Right lobe of liver (tissue), 6 donors: Measurements from ENCODE around the gene NUP93. TPM values are rescaled to one million over a fixed set of nuclear protein-coding genes. Genes with fewer than 3 reads are reported as not detected.

Experiments
- ATAC-seq, 4 donors: fragments of 200-7000 bp; cut with Tn5 transposase; one replicate each; pipeline ENCODE4 v1.9.1; 2020; ENCODE audit warnings: mild to moderate bottlenecking in 4 of 4, moderate library complexity in 4 of 4
- DNase-seq, 3 donors: peaks; one replicate each; pipeline ENCODE4 v3.0.0-alpha.2; 2020
- H3K27ac ChIP-seq, 3 donors: fragments of 200-600 bp; one replicate each; pipeline ENCODE4 v1.8.0; 2022
- H3K27me3 ChIP-seq, 2 donors: fragments of 200-600 bp; one replicate each; pipeline ENCODE4 v1.8.0; 2022
- H3K36me3 ChIP-seq, 4 donors: fragments of 200-600 bp; sonication (generic) in 1 of 4; one replicate each; pipeline versions ENCODE4 v1.5.1 to v1.8.0; 2017 to 2022; ENCODE audit warnings: control low read depth in 1 of 4
- H3K4me1 ChIP-seq, 4 donors: fragments of 200-600 bp; sonication (generic) in 1 of 4; one replicate each; pipeline versions ENCODE4 v1.5.1 to v1.8.0; 2017 to 2022; ENCODE audit warnings: control low read depth in 1 of 4
- H3K4me3 ChIP-seq, 3 donors: fragments of 200-600 bp; one replicate each; pipeline ENCODE4 v1.8.0; 2022
- H3K9me3 ChIP-seq, 4 donors: fragments of 200-600 bp; sonication (generic) in 1 of 4; one replicate each; pipeline versions ENCODE4 v1.5.1 to v1.8.0; 2017 to 2022; ENCODE audit warnings: control low read depth in 1 of 4
- CTCF ChIP-seq, 4 donors: fragments of 200-600 bp in 3 of 4; fragments of 450-650 bp in 1 of 4; IDR thresholded peaks; one replicate each; pipeline versions ENCODE4 v1.5.1 to v1.8.0; 2016 to 2022; ENCODE audit warnings: antibody characterized with exemption in 4 of 4, mild to moderate bottlenecking in 2 of 4
- POLR2A ChIP-seq: fragments of 450-650 bp; IDR thresholded peaks from one replicate; pipeline ENCODE4 v1.6.1; 2017; ENCODE audit warnings: antibody characterized with exemption, mild to moderate bottlenecking
- WGBS: methylation state at CpG from one replicate; pipeline ENCODE4 v1.1.6; 2018; ENCODE audit warnings: low coverage, low lambda C conversion rate; ENCODE audit not compliant: insufficient coverage; ENCODE audit errors: missing lambda C conversion rate; 5-methylcytosine and 5-hydroxymethylcytosine counted together
- intact Hi-C, 2 donors: fragments of 100-400 bp; cut with DNase I; formaldehyde crosslinking; loops; one replicate each; pipeline versions ENCODE4 v1.11.2 to v1.14.1; 2022
- total RNA-seq, 6 experiments: library from RNA; depleted of rRNA in 2 of 6; stranded (reverse); fragments of >200 nt in 2 of 6; fragmentation: NEBNext Ultra II Directional in 3 of 6; extraction: Animal tissue kit (Norgen Biotek cat#: 25700) in 3 of 6; gene quantifications; one replicate each; pipeline versions ENCODE4 v1.1.0 to v1.2.4, GENCODE V29; 2016 to 2023
- donor health status: DM: no; HTN: yes; CAD: no.
- donor health status: DM: no; HTN: no; CAD: no.
- donor health status: DM: no; HTN: no; CAD: no.
- donor health status: DM: no; HTN: yes; CAD: no.
- donor health status: DM: no; HTN: yes; CAD: no.

The NUP93 gene
- total RNA-seq, 6 experiments from 2014 or later, result 8.3 to 17.0 (median 12.8) TPM

- 52% methylated on average over 4 of the region's 5 CpGs for WGBS
- Histone ChIP-seq H3K27me3 (no peaks in the 10 kb centered on the region), H3K4me1 (no peaks in the 10 kb centered on the region), H3K9me3 (no peaks in the 10 kb centered on the region), H3K4me3 (no peak overlapping the region), H3K27ac (no peak overlapping the region), H3K36me3 (no peaks in the 10 kb centered on the region)
- ATAC-seq (no peak), DNase-seq (no peak)
- no peak for TF ChIP-seq POLR2A
- TF ChIP-seq CTCF (IDR thresholded peaks at IDR 0.05), result no peak
- intact Hi-C loops, result no loop called here
Measured at GRCh38 chr16:56742030-56742984, 12.4 kb downstream of the NUP93 start.

GRCh38 chr16:56743840-56744239, 13.9 kb downstream of the NUP93 start:
- intact Hi-C loops, result no loop called here
- H3K27me3 ChIP-seq, result no peaks in the 10 kb centered on the region
- WGBS, result 70% methylated on average over 4 of the region's 4 CpGs
- H3K36me3 ChIP-seq, result no peaks in the 10 kb centered on the region
- ATAC-seq, result peak; percentile 22 to 49 (median 44)
- no peak for DNase-seq
- H3K4me3 ChIP-seq, result no peak overlapping the region
- no peak overlapping the region for H3K27ac ChIP-seq
- TF ChIP-seq CTCF (IDR thresholded peaks at IDR 0.05) (no peak), POLR2A (no peak)
- no peaks in the 10 kb centered on the region for H3K9me3 ChIP-seq
- no peaks in the 10 kb centered on the region for H3K4me1 ChIP-seq

GRCh38 chr16:56744996-56745640, 15.2 kb downstream of the NUP93 start:
- intact Hi-C loops, result no loop called here
- ATAC-seq (no peak), DNase-seq (no peak)
- Histone ChIP-seq H3K4me1 (no peaks in the 10 kb centered on the region), H3K27ac (no peak overlapping the region), H3K4me3 (no peak overlapping the region), H3K27me3 (no peaks in the 10 kb centered on the region), H3K9me3 (no peaks in the 10 kb centered on the region), H3K36me3 (no peaks in the 10 kb centered on the region)
- TF ChIP-seq CTCF (IDR thresholded peaks at IDR 0.05), result no peak
- TF ChIP-seq POLR2A, result no peak
- WGBS, result 94% methylated on average over 5 of the region's 5 CpGs

GRCh38 chr16:56747486-56748045, 17.6 kb downstream of the NUP93 start:
- Histone ChIP-seq H3K36me3 (no peaks in the 10 kb centered on the region), H3K9me3 (no peaks in the 10 kb centered on the region), H3K27ac (no peak overlapping the region), H3K4me3 (no peak overlapping the region), H3K4me1 (no peaks in the 10 kb centered on the region), H3K27me3 (no peaks in the 10 kb centered on the region)
- no peak for TF ChIP-seq POLR2A
- TF ChIP-seq CTCF (IDR thresholded peaks at IDR 0.05), result no peak
- DNase-seq, result no peak
- 71% methylated on average over 1 of the region's 1 CpG for WGBS
- no peak for ATAC-seq
- intact Hi-C loops, result no loop called here
